Stimulated activated CD8-positive, alpha-beta memory T cell treated with anti-CD3 and anti-CD28 coated beads, Interleukin-7, amount 100 ng/mL, for 48 hours (primary cell): ENCODE measurements around the gene INPP5B.
"Not testable (repeated sequence)": the region's sequence is repeated elsewhere in the genome, so short reads cannot be mapped to it uniquely, and the experiment has no call there.

ENCODE experiments used
- DNase-seq, 2 donors: peaks; one replicate each; pipeline ENCODE4 v3.0.0-alpha.2; 2020; ENCODE audit warnings: low read depth in 1 of 2; ENCODE audit errors: extremely low read depth in 1 of 2

The INPP5B gene

DNA sequence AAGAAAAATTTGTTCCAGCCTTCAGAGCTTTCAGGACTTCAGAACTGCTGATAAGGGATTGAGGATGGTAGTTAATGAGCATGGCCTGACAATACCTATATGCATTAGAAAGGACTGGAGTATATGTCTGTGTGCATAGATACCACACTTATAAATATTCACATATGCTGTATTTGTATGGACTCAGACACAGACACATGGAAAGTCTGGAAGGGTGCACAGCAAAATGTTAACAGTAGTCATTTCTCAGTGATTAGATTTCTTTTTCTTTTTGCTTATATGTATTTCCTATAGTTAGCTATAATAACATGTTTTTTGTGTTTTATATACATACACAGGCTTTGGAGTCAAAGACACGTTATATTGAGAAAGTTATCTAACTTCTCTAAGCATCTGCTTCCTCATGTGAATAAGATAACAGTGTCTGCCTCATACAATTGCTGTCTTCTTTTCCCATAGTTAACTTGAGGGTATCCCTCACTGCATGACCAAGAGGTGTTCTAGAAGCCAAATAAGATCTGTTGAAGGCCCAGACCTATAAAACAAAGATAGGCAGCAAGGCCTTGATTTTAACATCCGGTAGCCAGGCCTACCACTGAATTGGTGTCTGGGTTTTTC lies 31.3 kb downstream of the INPP5B start:
- no peak for DNase-seq

DNA sequence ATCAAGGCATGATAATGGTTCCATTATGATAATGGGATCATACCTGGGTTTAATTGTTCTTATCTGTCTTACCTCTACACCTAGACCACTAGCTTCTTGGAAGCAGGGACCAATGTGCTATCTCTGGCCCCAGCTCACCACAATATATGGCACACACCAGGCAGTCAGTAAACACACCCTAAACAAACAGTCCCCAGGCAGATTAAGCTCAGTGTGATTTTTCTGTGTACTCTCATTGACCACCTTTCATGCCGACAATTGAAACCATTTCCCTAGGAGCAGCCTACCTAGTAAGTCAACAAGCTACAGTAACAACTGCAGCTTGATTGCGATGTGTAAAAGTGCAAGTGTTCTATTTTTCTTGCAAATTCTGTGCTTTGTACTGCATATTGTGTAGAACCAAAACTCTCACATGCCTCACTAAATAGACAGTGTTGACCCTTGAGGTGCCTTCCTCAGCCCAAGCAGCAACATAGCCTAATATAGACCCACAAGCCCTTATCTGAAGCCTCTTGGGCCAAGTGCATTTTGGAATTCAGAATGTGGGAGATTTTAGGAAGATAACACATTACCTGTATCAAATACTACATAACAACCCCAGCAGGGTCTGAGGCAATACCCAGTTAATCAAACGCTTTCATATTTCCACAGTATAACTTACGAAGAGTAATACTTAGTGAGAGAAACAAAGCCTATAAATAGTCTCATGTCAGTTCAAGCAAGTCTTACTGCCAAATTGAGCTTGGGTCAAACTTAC lies 32.0 kb downstream of the INPP5B start:
- DNase-seq: no peak

DNA sequence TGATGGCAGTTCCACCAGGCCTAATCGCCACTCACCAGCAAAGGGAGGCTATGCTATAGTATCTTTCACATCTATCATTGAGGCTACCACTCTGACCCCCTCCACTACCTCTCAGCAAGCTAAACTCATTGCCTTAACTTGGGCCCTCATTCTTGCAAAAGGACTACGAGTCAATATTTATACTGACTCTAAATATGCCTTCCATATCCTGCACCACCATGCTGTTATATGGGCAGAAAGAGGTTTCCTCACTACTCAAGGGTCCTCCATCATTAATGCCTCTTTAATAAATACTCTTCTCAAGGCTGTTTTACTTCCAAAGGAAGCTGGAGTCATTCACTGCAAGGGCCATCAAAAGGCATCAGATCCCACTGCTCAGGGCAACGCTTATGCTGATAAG lies 35.4 kb downstream of the INPP5B start:
- DNase-seq: not testable (repeated sequence)

DNA sequence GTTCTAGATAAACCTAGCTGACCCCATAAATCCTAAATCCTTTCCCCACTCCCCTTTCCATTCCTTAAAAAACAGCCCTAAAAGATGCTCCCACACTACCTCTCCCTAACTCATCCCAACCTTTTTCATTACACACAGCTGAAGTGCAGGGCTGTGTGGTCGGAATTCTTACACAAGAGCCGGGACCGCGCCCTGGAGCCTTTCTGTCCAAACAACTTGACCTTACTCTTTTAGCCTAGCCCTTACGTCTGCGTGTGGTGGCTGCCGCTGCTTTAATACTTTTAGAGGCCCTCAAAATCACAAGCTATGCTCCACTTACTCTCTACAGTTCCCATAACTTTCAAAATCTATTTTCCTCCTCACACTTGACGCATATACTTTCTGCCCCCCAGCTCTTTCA lies 36.0 kb downstream of the INPP5B start:
- DNase-seq: not testable (repeated sequence)

DNA sequence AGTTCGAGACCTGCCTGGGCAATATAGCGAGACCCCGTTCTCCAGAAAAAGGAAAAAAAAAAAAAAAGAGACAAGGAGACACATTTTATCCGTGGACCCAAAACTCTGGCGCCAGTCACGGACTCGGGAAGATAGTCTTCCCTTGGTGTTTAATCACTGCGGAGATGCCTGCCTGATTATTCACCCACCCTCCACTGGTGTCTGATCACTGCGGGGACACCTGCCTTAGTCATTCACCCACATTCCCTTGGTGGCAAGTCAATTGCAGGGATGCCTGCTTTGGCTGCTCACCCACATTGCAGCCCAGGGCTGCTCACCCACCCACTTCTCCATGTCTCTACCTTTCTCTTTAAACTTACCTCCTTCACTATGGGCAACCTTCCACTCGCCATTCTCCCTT lies 38.3 kb downstream of the INPP5B start:
- DNase-seq: not testable (repeated sequence)

DNA sequence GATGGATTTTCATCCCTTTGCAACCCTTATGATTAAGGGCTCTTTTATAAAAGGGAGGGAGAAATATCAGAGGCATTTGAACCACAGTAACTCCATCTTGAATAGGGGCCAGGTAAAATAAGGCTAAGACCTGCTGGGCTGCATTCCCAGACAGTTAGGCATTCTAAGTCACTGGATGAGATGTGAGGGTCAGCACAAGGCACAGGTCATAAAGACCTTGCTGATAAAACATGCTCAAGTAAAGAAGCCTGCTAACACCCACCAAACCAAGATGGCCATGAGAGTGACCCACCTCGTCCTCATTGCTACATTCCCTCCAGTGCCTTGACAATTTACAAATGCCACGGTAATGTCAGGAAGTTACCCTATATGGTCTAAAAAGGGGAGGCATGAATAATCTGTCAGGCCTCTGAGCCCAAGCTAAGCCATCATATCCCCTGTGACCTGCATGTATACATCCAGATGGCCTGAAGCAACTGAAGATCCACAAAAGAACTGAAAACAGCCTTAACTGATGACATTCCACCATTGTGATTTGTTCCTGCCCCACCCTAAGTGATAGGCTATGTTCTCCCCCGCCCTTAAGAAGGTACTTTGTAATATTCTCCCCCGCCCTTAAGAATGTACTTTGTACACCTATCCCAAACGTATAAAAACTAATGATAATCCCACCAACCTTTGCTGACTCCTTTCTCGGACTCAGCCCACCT lies 39.3 kb downstream of the INPP5B start:
- not testable (repeated sequence) for DNase-seq

DNA sequence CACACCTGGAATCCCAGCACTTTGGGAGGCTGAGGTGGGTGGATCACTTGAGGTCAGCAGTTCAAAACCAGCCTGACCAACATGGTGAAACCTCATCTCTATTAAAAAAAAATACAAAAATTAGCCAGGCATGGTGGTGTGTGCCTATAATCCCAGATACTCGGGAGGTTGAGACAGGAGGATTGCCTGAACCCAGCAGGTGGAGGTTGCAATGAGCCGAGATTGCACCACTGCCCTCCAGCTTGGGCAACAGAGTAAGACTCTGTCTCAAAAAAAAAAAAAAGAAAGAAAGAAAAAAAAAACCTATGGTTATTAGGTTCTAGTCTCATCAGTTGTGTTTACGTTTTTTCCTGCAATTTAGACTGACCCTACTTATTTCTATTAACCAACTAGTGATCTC lies 40.3 kb downstream of the INPP5B start:
- not testable (repeated sequence) for DNase-seq

DNA sequence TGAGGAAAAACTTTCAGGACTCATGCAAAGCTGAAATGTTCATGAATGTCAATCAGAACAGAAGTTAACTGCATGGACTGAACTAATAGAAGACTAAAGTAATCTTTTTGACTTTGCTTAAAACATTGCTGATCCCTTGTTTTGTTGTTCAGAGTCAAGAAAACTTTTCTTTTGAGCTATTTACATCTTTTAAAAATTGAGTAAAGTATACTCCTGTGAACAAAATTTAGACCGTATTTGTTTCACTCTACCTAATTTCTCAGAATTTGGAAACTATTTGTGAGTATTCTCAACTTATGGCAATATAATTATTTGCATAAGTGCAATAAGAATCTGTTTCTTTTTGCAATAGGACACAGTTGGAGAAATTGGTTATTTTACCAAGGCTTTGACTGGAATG lies 41.1 kb downstream of the INPP5B start:
- no peak for DNase-seq

DNA sequence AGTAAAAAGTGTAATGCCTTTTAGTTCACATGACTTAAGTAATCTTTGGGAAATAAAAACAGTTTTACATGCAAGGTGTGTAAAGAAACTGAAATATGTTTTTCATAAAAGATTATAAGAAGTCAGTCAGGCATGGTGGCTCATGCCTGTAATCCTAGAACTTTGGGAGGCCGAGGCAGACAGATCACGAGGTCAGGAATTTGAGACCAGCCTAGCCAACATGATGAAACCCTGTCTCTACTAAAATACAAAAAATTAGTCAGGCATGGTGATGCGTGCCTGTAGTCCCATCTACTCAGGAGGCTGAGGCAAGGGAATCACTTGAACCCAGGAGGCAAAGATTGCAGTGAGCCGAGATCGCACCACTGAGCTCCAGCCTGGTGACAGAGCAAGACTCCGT lies 42.9 kb downstream of the INPP5B start:
- DNase-seq: not testable (repeated sequence)

DNA sequence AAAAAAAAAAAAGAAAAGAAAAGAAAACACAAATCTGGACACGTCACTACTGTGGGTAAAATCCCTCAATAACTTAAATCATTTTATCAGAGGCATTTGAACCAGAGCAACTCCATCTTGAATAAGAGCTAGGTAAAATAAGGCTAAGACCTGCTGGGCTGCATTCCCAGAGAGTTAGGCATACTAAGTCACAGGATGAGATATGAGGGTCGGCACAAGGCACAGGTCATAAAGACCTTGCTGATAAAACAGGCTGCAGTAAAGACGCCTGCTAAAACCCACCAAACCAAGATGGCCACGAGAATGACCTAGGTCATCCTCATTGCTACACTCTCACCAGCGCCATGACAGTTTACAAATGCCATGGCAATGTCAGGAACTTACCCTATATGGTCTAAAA lies 43.9 kb downstream of the INPP5B start:
- DNase-seq: no peak

DNA sequence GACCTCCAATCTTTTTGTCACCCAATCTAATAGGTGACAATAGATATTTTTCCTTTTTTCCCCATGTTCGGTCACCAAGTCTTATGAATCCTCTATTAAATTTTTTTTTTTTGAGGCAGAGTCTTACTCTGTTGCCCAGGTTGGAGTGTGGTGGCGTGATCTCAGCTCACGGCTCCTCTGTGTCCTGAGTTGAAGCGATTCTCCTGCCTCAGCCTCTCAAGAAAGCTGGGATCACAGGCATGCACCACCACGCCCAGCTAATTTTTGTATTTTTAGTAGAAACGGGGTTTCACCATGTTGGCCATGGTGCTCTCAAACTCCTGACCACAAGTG lies 45.0 kb downstream of the INPP5B start:
- DNase-seq: no peak

DNA sequence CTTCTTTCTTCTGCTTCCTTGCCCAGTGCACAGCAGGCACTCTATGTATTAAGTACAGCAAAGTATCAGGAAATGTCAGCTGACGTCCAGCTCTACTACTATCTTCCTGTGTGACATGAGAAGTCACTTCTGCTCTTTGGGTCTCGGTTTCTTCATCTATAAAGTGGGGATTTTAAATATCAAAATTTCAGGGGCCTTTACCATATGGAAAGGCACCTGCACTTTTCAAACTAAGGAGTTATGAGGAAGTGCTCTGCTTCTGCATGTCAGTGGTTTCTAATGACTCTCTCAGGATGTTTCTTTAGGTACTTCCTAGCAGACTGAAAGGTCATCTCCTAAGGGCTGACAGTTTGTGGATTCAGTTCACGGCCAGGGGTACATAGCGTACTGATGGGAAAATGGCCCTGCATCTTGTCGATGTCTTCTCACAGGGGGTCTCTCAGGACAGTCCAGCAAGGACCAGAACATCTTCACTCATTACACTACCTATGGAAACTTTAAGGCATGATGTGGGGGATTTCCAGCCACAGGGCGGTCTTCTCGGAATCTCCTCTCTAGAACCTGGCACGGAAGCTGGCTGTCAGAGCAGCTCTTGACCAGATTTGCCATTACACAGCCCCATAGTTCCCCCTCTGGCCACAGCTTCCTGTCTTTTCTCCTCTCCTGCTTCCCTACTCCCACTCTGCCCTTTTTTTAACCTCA lies 45.5 kb downstream of the INPP5B start:
- DNase-seq: peak in 1 of 2 donors; percentile 6

DNA sequence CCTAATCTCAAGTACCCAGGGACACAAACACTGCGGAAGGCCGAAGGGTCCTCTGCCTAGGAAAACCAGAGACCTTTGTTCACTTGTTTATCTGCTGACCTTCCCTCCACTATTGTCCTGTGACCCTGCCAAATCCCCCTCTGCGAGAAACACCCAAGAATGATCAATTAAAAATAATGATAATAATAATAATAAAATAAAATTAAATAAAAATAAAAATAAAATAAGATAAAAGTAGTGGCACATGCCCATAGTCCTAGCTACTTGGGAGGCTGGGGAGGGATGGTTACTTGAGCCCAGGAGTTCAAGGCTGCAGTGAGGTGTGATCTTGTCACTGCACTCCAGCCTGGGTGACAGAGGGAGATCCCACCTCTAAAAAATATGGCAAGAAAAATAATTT lies 49.3 kb downstream of the INPP5B start:
- DNase-seq: not testable (repeated sequence)

DNA sequence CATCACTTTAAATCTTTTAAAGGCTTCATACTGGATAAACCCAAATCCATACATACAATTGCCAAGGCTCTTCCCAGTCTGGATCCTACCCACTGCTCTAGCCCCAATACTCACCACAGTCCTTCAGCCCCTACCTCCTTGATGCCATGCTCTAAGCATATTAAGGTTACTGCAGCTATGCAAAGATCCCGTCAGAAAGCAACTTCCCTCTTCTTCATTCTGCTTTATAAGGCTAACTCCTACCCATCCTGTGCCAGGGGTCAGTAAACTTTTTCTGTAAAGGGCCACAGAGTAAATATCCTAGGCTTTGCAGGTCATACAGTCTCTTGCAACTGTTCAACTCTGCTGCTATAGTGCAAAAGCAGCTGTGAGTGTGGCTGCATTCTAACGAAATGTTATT lies 53.2 kb downstream of the INPP5B start:
- no peak for DNase-seq

DNA sequence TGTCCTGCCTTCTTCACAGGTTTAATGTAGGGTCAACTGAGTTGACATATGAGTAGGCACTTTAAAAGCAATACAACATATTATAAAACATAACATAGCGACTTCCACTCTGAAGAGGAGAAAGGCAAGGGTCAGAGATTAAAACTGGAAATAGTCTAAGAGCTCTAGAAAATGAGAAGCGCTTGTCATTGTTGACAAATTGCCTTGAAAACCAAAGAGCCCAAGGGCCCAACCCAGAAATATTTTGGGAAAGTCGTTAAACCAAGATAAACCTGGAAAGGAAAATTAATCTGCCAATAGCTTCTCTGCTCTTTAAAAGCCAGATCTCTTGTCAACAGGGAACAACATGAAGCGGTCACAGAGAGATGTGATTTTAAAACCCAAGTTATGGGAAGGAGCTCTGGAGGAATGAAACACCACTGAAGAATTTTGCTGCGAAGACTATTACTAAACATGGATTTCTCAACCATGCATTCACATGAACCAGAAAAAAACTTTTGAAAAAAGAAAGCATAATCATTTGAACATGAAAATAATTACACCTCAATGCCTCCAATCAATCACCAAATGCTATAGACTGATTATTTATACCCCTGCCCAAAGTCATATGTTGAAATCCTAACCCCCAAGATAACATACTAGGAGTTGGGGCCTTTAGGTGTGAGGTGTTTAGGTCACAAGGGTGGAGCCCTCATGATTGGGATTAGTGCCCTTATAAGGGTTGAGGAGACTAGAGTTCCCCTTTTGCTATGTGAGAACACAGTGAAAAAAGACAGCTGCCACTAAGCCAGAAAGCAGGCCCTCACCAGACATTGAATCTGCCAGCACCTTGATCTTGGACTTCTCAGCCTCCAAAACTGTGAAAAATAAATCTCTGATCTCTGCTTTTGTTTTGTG lies 54.5 kb downstream of the INPP5B start:
- no peak for DNase-seq

DNA sequence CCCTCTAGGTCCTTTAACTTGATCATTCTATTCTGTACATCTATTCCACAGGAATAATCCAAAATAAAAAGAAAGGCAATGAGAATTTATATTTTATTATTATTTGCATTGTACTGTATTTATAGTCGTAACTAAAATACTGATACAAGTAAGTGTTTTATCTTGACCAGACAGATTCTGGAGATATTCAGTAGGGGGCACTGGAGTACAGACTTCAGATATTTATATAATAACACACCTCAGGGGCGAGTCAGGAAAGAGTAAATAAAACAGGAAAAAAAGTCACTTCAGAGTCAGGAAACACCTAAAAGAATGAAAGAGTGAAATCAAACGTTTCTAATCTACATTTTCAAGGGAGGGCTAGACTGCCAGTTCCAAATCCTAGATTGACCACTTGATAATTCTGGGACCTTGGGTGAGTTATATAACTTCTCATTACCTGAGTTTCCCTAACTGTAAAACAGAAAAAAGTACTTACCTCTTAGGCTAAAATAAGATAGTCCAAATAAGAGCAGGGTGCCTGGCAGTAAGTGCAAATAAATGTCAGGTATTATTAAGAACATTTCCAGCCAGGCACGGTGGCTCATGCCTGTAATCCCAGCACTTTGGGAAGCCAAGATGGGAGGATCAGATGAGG lies 56.4 kb downstream of the INPP5B start:
- DNase-seq: no peak

DNA sequence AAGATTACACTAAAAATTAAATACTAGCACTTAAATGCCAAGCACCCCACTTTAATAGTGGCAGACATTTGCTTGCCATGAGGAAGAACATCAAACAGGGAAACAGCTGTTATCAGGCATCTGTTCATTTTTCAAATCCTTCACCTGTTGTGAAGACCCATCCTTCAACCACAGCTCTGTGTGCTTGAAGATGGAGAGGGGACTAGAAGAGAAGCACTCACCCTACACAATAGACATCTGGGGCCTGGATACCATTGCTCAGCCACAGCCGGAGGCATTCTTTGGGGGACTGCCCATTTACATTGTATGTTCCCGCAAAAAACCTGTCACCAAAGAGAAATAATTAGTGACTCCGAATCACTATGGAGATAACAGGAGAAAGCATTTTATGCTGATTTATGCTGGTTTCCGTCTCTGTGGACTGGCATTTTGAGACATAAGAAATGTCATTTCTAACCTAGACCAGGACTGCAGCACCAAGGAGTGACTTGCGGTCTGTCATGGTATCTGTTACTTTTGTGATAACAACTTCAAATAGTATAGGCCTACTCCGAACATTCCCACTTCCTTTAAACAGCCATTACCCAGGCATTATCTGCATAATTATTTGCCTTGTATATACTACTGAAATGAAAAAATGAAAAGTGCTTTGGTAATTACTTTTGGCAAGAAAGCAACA lies 58.7 kb downstream of the INPP5B start:
- no peak for DNase-seq

DNA sequence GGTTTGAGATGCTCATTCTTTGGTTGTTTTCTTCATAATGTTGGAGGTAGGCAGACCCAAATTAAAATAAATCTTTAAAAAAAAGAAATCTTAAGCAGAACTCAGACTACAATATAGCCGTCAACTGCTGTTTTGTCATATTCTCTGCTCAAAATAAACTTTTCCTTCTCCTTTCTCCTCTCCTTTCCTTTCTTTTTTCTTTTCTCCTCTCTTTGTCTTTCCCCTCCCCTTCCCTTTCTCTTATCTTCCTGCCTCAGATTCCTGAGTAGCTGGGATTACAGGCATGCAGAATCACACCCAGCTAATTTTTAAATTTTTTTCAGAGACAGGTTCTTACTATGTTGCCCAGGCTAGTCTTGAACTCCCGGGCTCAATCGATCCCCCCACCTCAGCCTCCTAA lies 62.7 kb downstream of the INPP5B start:
- no peak for DNase-seq

DNA sequence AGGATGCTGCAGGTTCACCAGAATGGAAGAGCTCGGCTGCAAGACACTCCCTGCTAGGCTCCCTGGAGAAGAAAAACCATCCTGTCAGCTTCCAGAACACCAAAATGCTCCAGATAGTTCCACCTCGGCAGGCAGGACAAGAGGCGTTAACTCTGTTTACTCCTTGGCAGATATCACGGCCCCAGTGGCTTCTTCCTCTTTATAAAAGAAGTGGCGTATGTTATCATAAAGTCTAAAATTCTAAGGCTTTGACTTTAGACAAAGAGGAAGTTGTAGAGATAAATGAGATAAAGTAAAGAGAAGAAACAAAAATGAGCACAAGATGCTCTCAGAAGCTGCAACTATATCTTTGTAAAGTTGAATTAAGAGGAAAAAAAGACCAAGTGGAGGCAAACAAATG lies 63.2 kb downstream of the INPP5B start:
- no peak for DNase-seq

DNA sequence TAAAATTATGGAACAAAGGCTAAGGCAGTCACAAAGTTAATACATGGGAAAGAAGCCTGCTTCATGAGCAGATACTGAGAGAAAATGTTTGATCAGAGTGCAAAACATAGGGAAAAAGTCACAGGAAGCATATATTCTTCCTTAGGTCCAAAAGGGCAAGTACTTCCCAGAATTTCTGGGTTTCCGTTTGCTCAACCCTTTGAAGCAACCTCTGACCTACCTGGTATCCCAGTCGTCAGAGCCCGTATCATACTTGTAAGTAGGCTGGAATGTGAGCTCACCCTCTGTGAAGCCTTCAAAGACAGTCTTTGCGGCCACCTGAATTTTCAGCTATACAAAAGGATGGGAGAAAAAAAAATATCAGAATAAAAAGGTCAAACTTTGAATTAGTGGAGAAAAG lies 67.0 kb downstream of the INPP5B start:
- DNase-seq: no peak
